ENCODE measurements around the gene FMN1. TPM values are rescaled to one million over a fixed set of nuclear protein-coding genes. Genes with fewer than 3 reads are reported as not detected.

Gene FMN1
- total RNA-seq, 1 experiment from 2014 or later = 25.8 TPM

DNA sequence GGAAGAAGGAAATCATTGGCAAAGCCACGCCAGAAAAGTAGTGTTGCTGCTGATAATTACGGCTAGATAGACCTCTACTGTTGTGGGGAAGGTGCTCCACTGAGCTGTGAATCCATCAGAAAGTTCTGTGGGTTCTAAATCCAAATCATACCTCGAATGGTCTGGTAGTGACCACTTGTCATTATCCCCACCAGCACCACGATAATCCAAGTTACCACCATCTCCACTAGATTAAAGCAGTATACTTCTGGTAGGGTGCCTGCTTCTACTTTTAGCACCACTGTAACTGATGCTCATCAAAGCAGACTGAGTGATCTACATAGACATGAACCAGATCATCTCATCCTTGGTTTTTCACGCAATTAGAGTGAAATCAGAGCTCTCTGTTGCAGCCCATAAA, 185.5 kb downstream of the FMN1 start:
- no TSS peak for BruUV-seq (replicated peaks)
- Histone ChIP-seq H3K4me1 (replicated peaks; ENCODE audit: insufficient read depth) (peaks cover 19% of the 10 kb centered on the region), H3K4me3 (no peak overlapping the region), H3K4me2 (no peak overlapping the region), H3F3A (ENCODE audit: insufficient read depth, low read depth) (peaks cover under 1% of the 10 kb centered on the region; the same call in 1 of the 2 replicates), H3K27ac (no peak overlapping the region), H3K9me3 (ENCODE audit: insufficient read depth, low read depth) (no peaks in the 10 kb centered on the region), H4K20me1 (ENCODE audit: insufficient read depth) (no peaks in the 10 kb centered on the region), H3K9me2 (ENCODE audit: insufficient read depth) (no peaks in the 10 kb centered on the region), H3K79me2 (ENCODE audit: low read depth) (no peaks in the 10 kb centered on the region), H3K36me3 (ENCODE audit: low read depth) (no peaks in the 10 kb centered on the region), H2AFZ (no peak overlapping the region), H3K27me3 (ENCODE audit: insufficient read depth, low read depth) (no peaks in the 10 kb centered on the region)
- intact Hi-C loops (cut with micrococcal nuclease; ENCODE audit: unreplicated experiment) = no loop called here
- no peak for TF ChIP-seq EZH2 (IDR thresholded peaks at IDR 0.05; ENCODE audit: low read depth)
- TF ChIP-seq, protein P1, sequence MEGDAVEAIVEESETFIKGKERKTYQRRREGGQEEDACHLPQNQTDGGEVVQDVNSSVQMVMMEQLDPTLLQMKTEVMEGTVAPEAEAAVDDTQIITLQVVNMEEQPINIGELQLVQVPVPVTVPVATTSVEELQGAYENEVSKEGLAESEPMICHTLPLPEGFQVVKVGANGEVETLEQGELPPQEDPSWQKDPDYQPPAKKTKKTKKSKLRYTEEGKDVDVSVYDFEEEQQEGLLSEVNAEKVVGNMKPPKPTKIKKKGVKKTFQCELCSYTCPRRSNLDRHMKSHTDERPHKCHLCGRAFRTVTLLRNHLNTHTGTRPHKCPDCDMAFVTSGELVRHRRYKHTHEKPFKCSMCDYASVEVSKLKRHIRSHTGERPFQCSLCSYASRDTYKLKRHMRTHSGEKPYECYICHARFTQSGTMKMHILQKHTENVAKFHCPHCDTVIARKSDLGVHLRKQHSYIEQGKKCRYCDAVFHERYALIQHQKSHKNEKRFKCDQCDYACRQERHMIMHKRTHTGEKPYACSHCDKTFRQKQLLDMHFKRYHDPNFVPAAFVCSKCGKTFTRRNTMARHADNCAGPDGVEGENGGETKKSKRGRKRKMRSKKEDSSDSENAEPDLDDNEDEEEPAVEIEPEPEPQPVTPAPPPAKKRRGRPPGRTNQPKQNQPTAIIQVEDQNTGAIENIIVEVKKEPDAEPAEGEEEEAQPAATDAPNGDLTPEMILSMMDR (conservative IDR thresholded peaks at IDR 0.05) = no peak
- ChIA-PET POLR2A (ENCODE audit: unreplicated experiment) (no interaction called here), CTCF (no interaction called here)
- no peak for DNase-seq

GRCh38 chr15:33008284-33008995, 186.1 kb downstream of the FMN1 start:
- Histone ChIP-seq H3K36me3 (ENCODE audit: low read depth) (no peaks in the 10 kb centered on the region), H3K9me2 (ENCODE audit: insufficient read depth) (no peaks in the 10 kb centered on the region), H3F3A (ENCODE audit: insufficient read depth, low read depth) (no peaks in the 10 kb centered on the region), H4K20me1 (ENCODE audit: insufficient read depth) (no peaks in the 10 kb centered on the region), H3K4me3 (no peak overlapping the region), H3K27me3 (ENCODE audit: insufficient read depth, low read depth) (no peaks in the 10 kb centered on the region), H3K9me3 (ENCODE audit: insufficient read depth, low read depth) (no peaks in the 10 kb centered on the region), H3K4me2 (no peak overlapping the region), H3K79me2 (ENCODE audit: low read depth) (no peaks in the 10 kb centered on the region), H3K4me1 (replicated peaks; ENCODE audit: insufficient read depth) (peaks cover 15% of the 10 kb centered on the region), H2AFZ (no peak overlapping the region), H3K27ac (no peak overlapping the region)
- CTCF ChIA-PET = no interaction called here
- BruUV-seq (replicated peaks) = no TSS peak
- POLR2A ChIA-PET (ENCODE audit: unreplicated experiment) = interaction anchor here (0.7 kb wide), 1 partner anchor 78 kb away, joined by 4 read pairs; no protein-coding TSS in a partner anchor
- DNase-seq = no peak
- TF ChIP-seq EZH2 (IDR thresholded peaks at IDR 0.05; ENCODE audit: low read depth) = no peak
- TF ChIP-seq, protein P1 (conservative IDR thresholded peaks at IDR 0.05) = no peak
- intact Hi-C loops (cut with micrococcal nuclease; ENCODE audit: unreplicated experiment) = no loop called here

GRCh38 chr15:33007303-33007855, 187.1 kb downstream of the FMN1 start:
- DNase-seq = no peak
- Histone ChIP-seq H2AFZ (no peak overlapping the region), H3K9me2 (ENCODE audit: insufficient read depth) (no peaks in the 10 kb centered on the region), H3K4me1 (replicated peaks; ENCODE audit: insufficient read depth) (peaks cover 8% of the 10 kb centered on the region), H3K4me2 (no peak overlapping the region), H4K20me1 (ENCODE audit: insufficient read depth) (no peaks in the 10 kb centered on the region), H3F3A (ENCODE audit: insufficient read depth, low read depth) (no peaks in the 10 kb centered on the region), H3K9me3 (ENCODE audit: insufficient read depth, low read depth) (no peaks in the 10 kb centered on the region), H3K79me2 (ENCODE audit: low read depth) (no peaks in the 10 kb centered on the region), H3K27ac (no peak overlapping the region), H3K36me3 (ENCODE audit: low read depth) (no peaks in the 10 kb centered on the region), H3K4me3 (no peak overlapping the region), H3K27me3 (ENCODE audit: insufficient read depth, low read depth) (no peaks in the 10 kb centered on the region)
- BruUV-seq (replicated peaks) = no TSS peak
- intact Hi-C loops (cut with micrococcal nuclease; ENCODE audit: unreplicated experiment) = no loop called here
- CTCF ChIA-PET = no interaction called here
- TF ChIP-seq, protein P1 (conservative IDR thresholded peaks at IDR 0.05) = no peak
- POLR2A ChIA-PET (ENCODE audit: unreplicated experiment) = interaction anchor here (0.7 kb wide), 1 partner anchor 79 kb away, joined by 4 read pairs; no protein-coding TSS in a partner anchor
